HG02763 (cell line): ENCODE measurements around the gene SOX14.

Experiments used
- ATAC-seq: cut with Tn5 transposase; IDR thresholded peaks from one replicate; pipeline ENCODE4 v1.9.1; 2021; ENCODE audit warnings: mild to moderate bottlenecking, moderate library complexity; ENCODE audit not compliant: unreplicated experiment

SOX14 gene

GRCh38 chr3:137764001-137764433 is at the start of gene SOX14:
TSS of gene SOX14 (plus strand) at chr3:137764315. CDS start at chr3:137764785, 470 bp downstream.
- ATAC-seq: no peak

DNA sequence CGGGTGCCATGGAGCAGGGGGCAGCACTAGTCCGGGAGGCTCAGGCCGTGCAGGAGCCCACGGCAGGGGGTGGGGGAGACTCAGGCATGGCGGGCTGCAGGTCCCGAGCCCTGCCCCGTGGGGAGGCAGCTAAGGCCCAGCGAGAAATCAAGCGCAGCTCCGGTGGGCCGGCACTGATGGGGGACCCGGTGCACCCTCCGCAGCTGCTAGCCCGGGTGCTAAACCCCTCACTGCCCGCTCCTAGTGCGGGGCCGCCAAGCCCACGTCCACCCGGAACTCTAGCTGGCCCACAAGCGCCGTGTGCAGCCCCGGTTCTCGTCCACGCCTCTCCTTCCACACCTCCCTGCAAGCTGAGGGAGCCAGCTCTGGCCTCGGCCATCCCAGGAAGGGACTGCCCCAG is 49.6 kb upstream of the SOX14 start:
- ATAC-seq: no peak

- ATAC-seq: no peak
These were observed 39.9 kb upstream of the SOX14 start for GRCh38 chr3:137724240-137724639.

- ATAC-seq: no peak
These were observed 26.9 kb upstream of the SOX14 start for GRCh38 chr3:137737208-137737607.

GRCh38 chr3:137738710-137739109 is 25.4 kb upstream of the SOX14 start:
- no peak for ATAC-seq

GRCh38 chr3:137743608-137744007 is 20.5 kb upstream of the SOX14 start:
- no peak for ATAC-seq

DNA sequence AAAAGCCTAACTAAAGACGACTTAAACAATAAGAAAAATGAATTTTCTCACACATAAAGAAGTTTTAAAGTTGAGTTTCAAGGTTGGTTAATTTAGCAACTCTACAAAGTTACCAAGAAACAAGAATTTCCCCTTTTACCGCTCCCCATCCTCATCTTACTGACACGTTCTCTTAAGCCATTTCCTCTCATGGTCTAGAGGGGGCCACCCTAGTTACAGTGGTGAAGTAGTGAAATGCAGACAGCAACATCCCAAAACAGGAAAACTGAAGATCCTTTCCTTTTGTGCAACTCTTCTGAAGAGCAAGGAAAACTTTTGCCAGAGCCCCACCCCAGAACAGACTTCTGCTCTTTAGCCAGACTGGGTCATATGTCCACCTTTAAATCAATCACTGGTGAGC is 17.3 kb upstream of the SOX14 start:
- ATAC-seq: no peak

- ATAC-seq: no peak
These were observed 4.6 kb upstream of the SOX14 start for GRCh38 chr3:137759505-137759904.

DNA sequence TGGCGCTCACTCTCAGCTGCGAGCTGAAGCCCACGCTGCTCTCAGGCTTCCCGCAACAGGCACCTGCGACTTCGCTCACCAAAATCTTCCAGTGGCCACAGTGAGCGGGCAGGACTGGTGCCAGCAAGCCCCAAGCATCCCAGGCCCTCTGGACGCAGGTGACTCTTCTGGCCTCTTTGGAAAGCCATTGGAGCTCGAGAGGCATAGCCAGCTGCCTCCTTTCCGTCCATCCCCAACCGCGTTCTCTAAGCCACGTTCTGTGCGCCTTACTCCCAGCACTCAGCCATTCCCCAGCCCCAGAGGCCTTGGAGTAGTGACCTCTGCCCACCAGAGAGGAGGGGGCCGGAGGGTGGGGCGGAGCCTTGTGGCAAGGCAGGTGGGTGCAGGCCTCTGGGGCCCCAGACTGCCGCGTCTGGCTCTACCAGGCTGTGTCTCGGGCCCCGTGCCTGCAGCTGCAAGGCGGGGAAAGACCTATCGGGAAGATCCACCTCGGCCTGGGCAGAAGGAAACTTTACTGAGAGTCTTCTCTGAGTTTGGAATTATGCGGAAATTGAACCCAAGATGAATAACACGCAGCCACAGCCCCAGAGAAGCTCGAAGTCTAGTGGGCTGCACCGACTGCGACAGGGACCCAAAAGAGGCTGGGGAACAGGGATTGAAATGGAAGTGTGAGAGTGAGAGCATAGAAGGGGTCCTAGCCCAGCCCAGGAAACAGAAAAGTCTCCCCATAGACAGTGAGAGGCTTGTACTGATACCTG is 3.6 kb upstream of the SOX14 start:
- ATAC-seq: no peak

GRCh38 chr3:137761099-137761562 is 3.0 kb upstream of the SOX14 start:
- no peak for ATAC-seq

DNA sequence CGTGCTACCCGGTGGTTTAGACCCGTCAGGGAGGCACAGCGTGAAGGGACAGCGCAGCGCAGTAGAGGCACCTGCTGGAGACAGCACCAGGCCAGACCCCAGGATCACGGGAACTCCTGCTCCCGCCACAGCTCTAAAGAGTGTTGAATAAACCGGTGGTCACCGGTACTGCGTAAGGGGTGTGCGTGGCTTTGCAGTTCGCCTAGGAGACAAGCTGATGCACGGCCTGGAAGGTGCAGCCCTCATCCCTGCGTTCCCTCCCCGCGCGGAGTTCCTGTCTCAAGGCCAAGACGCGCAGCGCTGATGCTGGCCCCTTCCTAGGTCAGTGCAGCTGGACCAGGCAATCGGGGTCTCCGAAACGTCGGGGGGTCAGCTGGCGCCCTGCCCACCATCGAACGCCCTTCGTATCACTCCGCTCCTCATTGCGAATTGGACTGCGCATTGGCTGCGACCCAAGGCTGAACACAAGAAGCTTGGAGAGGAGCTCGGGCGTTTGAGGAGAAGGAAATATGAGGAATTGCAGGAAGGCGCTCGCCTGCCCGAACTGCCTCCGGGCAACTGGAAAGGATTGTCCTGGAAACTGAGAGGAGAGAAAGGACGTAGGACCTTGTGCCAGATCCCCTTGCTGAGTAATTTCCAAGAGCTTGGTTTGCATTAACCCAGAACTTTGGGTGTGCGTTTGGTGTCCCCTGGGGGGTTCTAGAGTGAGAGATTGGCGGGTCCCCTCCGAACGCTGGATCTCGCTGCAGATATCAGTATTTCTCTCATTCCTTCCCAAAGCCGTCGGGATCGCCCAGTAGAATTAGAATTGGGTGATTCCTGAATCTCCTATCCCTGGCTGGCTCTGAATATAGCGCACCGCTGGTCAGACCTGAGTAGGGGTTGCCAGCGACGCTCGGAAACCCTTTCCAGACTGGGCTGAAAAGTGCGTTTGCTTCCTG is 2.3 kb upstream of the SOX14 start:
- ATAC-seq: no peak

DNA sequence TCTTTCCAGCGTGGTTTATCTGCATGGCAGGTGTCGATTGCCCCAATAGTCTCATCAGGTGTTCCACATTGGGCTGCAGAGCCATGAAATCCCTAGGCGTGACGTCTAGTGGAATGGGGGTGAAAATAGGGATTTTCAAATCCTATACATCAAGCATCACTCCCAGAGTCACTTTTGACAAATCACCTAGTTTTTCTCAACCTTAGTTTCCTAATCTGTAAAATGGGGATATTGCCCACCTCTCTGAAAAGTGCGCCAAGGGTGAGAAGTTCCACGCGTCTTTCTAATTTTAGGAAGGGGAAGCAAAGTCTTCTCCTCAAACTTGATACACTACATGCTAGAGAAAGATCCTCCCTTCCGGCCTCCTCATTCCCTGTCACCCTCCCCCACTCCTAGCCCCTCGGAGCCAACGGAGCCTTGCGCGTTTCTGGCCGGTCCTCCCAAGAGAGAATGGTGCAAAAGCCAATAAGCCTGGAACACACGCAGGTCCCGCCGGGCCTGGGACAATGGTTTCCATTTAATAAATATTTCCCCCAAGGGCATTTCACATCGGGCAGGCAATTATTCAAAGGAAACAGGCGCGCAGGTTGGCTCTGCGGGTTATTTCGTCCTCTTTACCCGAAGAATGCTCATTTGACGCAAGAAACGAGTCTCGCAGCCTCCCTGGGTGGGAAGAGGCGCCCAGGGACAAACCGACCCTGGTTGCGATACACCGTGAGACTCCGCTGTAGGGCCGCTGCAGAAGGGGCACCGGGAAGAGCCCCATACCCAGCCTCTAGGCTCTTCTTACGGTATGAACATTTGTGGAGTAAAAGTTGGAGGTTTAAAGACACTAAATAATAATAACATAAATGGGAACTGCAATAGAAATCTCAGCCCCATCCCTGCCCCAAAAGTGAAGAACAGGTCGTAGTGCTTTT is 1.2 kb upstream of the SOX14 start:
- no peak for ATAC-seq

- ATAC-seq: no peak
These were observed 549 bp upstream of the SOX14 start for GRCh38 chr3:137763594-137763938.

DNA sequence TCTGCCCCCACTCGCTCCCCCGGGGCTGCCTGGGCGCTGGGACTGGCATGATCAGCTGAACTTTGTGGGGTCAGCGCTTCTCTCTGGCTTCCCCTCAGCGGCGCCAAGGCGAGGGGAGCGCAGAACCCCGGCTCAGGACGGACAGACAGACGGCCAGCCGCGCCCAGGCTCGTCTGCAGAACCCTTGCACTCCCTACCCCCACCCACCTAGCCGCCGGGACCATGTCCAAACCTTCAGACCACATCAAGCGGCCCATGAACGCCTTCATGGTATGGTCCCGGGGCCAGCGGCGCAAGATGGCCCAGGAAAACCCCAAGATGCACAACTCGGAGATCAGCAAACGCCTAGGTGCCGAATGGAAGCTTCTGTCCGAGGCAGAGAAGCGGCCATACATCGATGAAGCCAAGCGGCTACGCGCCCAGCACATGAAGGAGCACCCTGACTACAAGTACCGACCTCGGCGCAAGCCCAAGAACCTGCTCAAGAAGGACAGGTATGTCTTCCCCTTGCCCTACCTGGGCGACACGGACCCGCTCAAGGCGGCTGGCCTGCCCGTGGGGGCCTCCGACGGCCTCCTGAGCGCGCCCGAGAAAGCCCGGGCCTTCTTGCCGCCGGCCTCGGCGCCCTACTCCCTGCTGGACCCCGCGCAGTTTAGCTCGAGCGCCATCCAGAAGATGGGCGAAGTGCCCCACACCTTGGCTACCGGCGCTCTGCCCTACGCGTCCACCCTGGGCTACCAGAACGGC is 621 bp downstream of the SOX14 start:
- no peak for ATAC-seq

DNA sequence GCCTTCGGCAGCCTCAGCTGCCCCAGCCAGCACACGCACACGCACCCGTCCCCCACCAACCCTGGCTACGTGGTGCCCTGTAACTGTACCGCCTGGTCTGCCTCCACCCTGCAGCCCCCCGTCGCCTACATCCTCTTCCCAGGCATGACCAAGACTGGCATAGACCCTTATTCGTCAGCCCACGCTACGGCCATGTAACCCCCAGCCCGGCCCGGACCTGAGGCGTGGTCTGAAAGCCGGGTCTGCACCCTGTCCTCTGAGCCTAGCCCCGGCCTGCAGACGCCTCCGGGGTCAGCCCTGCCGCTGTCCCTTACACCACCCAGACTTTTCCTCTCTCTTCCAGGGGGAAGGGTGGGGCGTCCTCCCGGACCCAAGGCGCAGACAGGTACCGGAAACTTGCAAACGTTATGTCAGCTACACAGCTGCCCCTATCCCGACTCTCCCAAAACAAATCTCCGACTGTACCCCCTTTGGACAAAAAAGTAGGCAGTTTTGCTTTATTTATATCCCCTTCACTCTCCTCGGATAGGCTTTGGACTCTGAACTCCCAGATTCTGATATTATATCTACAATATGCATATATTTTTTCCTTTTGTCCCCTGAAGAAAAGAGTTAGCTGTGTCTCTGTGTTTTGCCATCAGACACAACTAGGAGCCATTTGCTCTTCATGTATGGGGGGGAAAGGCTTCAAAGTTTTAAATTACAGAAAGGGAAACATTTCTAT is 1.4 kb downstream of the SOX14 start:
- ATAC-seq: no peak

DNA sequence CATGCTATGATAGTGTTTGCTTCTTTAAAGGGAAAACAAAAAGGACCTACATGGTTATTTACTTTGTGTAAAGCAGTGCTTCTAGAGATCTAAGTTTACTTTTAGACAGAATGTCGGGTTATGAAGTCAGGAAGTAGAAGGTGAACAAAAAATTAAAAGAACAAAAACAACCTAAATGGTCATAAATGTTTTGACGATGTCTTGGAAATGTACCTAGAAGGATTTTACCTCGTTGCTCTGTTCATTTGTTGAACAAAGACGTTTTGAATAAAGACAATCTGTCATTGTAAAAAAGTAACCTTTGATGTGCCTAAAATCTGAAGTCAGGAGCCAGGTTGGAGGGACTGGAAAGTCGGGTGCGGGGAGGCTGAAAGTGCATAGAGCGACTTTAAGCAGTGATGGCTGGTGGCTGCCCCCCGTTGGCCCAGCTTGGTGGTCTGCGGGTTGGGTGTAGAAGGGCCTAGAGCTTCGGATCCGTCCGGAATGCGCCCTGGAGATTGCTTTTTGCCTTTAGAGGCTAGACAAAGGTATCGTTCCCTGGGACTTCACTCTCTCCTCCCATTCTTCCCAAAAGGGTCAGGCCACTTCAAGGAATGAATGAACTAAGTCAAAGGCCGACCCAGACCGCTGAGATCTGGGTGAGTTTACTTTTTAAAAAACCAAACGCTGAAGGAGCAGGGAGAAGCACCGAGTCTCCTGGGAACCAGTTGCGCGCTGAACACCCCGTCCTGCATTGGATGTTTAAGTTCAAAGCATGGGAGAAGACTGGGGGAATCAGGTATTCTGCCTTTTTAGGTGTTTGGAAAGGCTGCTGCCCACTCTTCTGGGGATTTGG is 2.1 kb downstream of the SOX14 start:
- no peak for ATAC-seq

GRCh38 chr3:137766876-137767537 is 2.9 kb downstream of the SOX14 start:
- ATAC-seq: no peak
